ENCODE measurements around the gene CHGA.

The CHGA gene

GRCh38 chr14:92968291-92969020 is 45.5 kb downstream of the CHGA start:
- TF ChIP-seq, protein P1, sequence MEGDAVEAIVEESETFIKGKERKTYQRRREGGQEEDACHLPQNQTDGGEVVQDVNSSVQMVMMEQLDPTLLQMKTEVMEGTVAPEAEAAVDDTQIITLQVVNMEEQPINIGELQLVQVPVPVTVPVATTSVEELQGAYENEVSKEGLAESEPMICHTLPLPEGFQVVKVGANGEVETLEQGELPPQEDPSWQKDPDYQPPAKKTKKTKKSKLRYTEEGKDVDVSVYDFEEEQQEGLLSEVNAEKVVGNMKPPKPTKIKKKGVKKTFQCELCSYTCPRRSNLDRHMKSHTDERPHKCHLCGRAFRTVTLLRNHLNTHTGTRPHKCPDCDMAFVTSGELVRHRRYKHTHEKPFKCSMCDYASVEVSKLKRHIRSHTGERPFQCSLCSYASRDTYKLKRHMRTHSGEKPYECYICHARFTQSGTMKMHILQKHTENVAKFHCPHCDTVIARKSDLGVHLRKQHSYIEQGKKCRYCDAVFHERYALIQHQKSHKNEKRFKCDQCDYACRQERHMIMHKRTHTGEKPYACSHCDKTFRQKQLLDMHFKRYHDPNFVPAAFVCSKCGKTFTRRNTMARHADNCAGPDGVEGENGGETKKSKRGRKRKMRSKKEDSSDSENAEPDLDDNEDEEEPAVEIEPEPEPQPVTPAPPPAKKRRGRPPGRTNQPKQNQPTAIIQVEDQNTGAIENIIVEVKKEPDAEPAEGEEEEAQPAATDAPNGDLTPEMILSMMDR (IDR thresholded peaks at IDR 0.05): no peak

- TF ChIP-seq, protein P1 (IDR thresholded peaks at IDR 0.05): no peak
These were observed 46.5 kb downstream of the CHGA start for GRCh38 chr14:92969430-92969829.

- TF ChIP-seq, protein P1 (IDR thresholded peaks at IDR 0.05): no peak
These were observed 46.9 kb downstream of the CHGA start for GRCh38 chr14:92969871-92970270.

- TF ChIP-seq, protein P1 (IDR thresholded peaks at IDR 0.05): no peak
These were observed 47.3 kb downstream of the CHGA start for GRCh38 chr14:92970271-92970670.

GRCh38 chr14:92971601-92972180 is 48.7 kb downstream of the CHGA start:
- TF ChIP-seq, protein P1 (IDR thresholded peaks at IDR 0.05): no peak

GRCh38 chr14:92973261-92973797 is 50.4 kb downstream of the CHGA start:
- TF ChIP-seq, protein P1 (IDR thresholded peaks at IDR 0.05): peak; percentile 99

- TF ChIP-seq, protein P1 (IDR thresholded peaks at IDR 0.05): no peak
These were observed 50.9 kb downstream of the CHGA start for GRCh38 chr14:92973798-92974372.
